Erythroblast (primary cell): Measurements from ENCODE around the gene PTPRD.

Experiments
- GATA1 ChIP-seq: IDR thresholded peaks from 2 replicates; pipeline ENCODE4 v1.6.1; 2011; ENCODE audit warnings: low read depth, mild to moderate bottlenecking, control low read depth, low read length, moderate library complexity
- POLR2A ChIP-seq: IDR thresholded peaks from 2 replicates; pipeline ENCODE4 v1.6.1; 2011; ENCODE audit warnings: mild to moderate bottlenecking, low read length

- TF ChIP-seq POLR2A = no peak
- no peak for TF ChIP-seq GATA1
Measured at GRCh38 chr9:8613346-8613825, 1999.4 kb downstream of the PTPRD start.
